Psoas muscle (tissue), 8 donors: Measurements from ENCODE around the gene KCNMB2. TPM values are rescaled to one million over a fixed set of nuclear protein-coding genes. Genes with fewer than 3 reads are reported as not detected.

Experiments
- ATAC-seq, 4 donors: fragments of 200-7000 bp; cut with Tn5 transposase; one replicate each; pipeline ENCODE4 v1.9.1; 2020; ENCODE audit warnings: moderate library complexity in 3 of 4, mild to moderate bottlenecking in 2 of 4
- DNase-seq, 2 donors: peaks; one replicate each; pipeline ENCODE4 v3.0.0-alpha.2; 2020
- H3K27ac ChIP-seq: fragments of 200-600 bp; one replicate; pipeline ENCODE4 v1.8.0; 2022
- H3K27me3 ChIP-seq, 3 donors: fragments of 200-600 bp in 1 of 3; one replicate each; pipeline versions ENCODE4 v1.6.1 to v1.8.0; 2013 to 2022; ENCODE audit warnings: low read length in 2 of 3, mild to moderate bottlenecking in 2 of 3, moderate library complexity in 1 of 3; ENCODE audit not compliant: insufficient read depth in 3 of 3
- H3K36me3 ChIP-seq, 2 donors: fragments of 200-600 bp in 1 of 2; one replicate each; pipeline versions ENCODE4 v1.6.1 to v1.8.0; 2013 to 2022; ENCODE audit warnings: low read depth in 1 of 2, mild to moderate bottlenecking in 1 of 2, moderate library complexity in 1 of 2; ENCODE audit not compliant: insufficient read depth in 1 of 2
- H3K4me1 ChIP-seq: fragments of 200-600 bp; one replicate; pipeline ENCODE4 v1.8.0; 2022
- H3K4me3 ChIP-seq: fragments of 200-600 bp; one replicate; pipeline ENCODE4 v1.8.0; 2022; ENCODE audit warnings: mild to moderate bottlenecking
- H3K9me3 ChIP-seq: fragments of 200-600 bp; one replicate; pipeline ENCODE4 v1.8.0; 2022
- CTCF ChIP-seq: fragments of 200-600 bp; IDR thresholded peaks from one replicate; pipeline ENCODE4 v1.8.0; 2022; ENCODE audit warnings: antibody characterized with exemption
- WGBS, 3 donors: extraction: QIAGEN DNeasy Blood & Tissue Kit; methylation state at CpG; one replicate each; pipeline versions ENCODE4 v1.1.6 to v1.1.7; 2013; 5-methylcytosine and 5-hydroxymethylcytosine counted together
- intact Hi-C, 2 donors: fragments of 100-400 bp; cut with DNase I; formaldehyde crosslinking; loops; one replicate each; pipeline versions ENCODE4 v1.11.0 to v1.14.2; 2022
- polyA plus RNA-seq, 3 donors: library from polyadenylated mRNA; stranded (reverse); fragments of 200-250 nt; gene quantifications; one replicate each; pipeline ENCODE4 v1.2.3, GENCODE V29; 2013
- total RNA-seq, 4 donors: library from RNA; stranded (reverse); fragmentation: NEBNext Ultra II Directional in 2 of 4; extraction: Animal tissue kit (Norgen Biotek cat#: 25700) in 2 of 4; gene quantifications; one replicate each; pipeline versions ENCODE4 v1.2.1 to v1.2.4, GENCODE V29; 2021 to 2023
- donor health status: healthy with polysubstance abuse.
- donor health status: DM: no; HTN: no; CAD: no; lungs with moderate emphysema.
- donor health status: Bipolar disorder and iron deficiency.
- donor health status: healthy.
- donor health status: DM: yes; HTN: yes; CAD: no.
- donor health status: DM: no; HTN: no; CAD: no.
- donor health status: DM: no; HTN: no; CAD: no.
- donor health status: DM: yes; HTN: yes; CAD: no.

KCNMB2 gene
- total and polyA plus RNA-seq, 7 donors = not detected

GRCh38 chr3:178646186-178646862 is 110.1 kb downstream of the KCNMB2 start:
- Histone ChIP-seq H3K36me3 (no peaks in the 10 kb centered on the region), H3K27me3 (no peaks in the 10 kb centered on the region), H3K9me3 (peaks cover 2% of the 10 kb centered on the region), H3K27ac (no peak overlapping the region), H3K4me1 (no peaks in the 10 kb centered on the region), H3K4me3 (no peak overlapping the region)
- no peak for DNase-seq
- no peak for ATAC-seq
- TF ChIP-seq CTCF = no peak
- 29 to 36% (median 29%) methylated on average over 4 of the region's 4 CpGs for WGBS, 3 donors
- intact Hi-C loops = no loop called here

- Histone ChIP-seq H3K4me1 (no peaks in the 10 kb centered on the region), H3K27me3 (no peaks in the 10 kb centered on the region), H3K4me3 (no peak overlapping the region), H3K27ac (no peak overlapping the region), H3K9me3 (peaks cover 12% of the 10 kb centered on the region), H3K36me3 (no peaks in the 10 kb centered on the region)
- intact Hi-C loops = no loop called here
- ATAC-seq = no peak
- no peak for DNase-seq
- 93 to 97% (median 93%) methylated on average over 4 of the region's 4 CpGs for WGBS, 3 donors
- no peak for TF ChIP-seq CTCF
Measured at GRCh38 chr3:178655488-178655887, 119.3 kb downstream of the KCNMB2 start.

- Histone ChIP-seq H3K4me1 (no peaks in the 10 kb centered on the region), H3K36me3 (no peaks in the 10 kb centered on the region), H3K27me3 (no peaks in the 10 kb centered on the region), H3K27ac (no peak overlapping the region), H3K9me3 (peaks cover 4% of the 10 kb centered on the region), H3K4me3 (no peak overlapping the region)
- DNase-seq (no peak), ATAC-seq (no peak)
- TF ChIP-seq CTCF = no peak
- intact Hi-C loops = no loop called here
- 39 to 46% (median 45%) methylated on average over 4 of the region's 4 CpGs for WGBS, 3 donors
Measured at GRCh38 chr3:178658694-178659325, 122.6 kb downstream of the KCNMB2 start.

GRCh38 chr3:178663201-178663934 is 127.1 kb downstream of the KCNMB2 start:
- no peak overlapping the region for H3K4me3 ChIP-seq
- TF ChIP-seq CTCF = no peak
- H3K4me1 ChIP-seq = no peaks in the 10 kb centered on the region
- 14 to 33% (median 19%) methylated on average over 1 of the region's 1 CpG for whole genome bisulfite sequencing, 3 donors
- no peaks in the 10 kb centered on the region for H3K9me3 ChIP-seq
- ATAC-seq (no peak), DNase-seq (no peak)
- intact Hi-C loops = no loop called here
- no peaks in the 10 kb centered on the region for H3K36me3 ChIP-seq
- H3K27ac ChIP-seq = no peak overlapping the region
- H3K27me3 ChIP-seq = no peaks in the 10 kb centered on the region
